Gastrocnemius medialis (tissue), 4 donors: ENCODE measurements around the gene GDPD5.

Experiments used
- POLR2A ChIP-seq, 2 donors: fragments of 450-650 bp; IDR thresholded peaks; one replicate each; pipeline ENCODE4 v1.6.1; 2017; ENCODE audit warnings: antibody characterized with exemption in 2 of 2, mild to moderate bottlenecking in 2 of 2, moderate library complexity in 2 of 2
- TF ChIP-seq, protein P1 (sequence below), 5 experiments: fragments of 450-650 bp in 3 of 5; fragments of 200-600 bp in 2 of 5; sonication (generic) in 2 of 5; IDR thresholded peaks in 4 of 5; conservative IDR thresholded peaks in 1 of 5; 1 replicate in 4 of 5; 2 replicates in 1 of 5; pipeline ENCODE4 v1.5.1; 2016 to 2019; ENCODE audit warnings: antibody characterized with exemption in 5 of 5, mild to moderate bottlenecking in 3 of 5, moderate library complexity in 3 of 5

- TF ChIP-seq, protein P1, sequence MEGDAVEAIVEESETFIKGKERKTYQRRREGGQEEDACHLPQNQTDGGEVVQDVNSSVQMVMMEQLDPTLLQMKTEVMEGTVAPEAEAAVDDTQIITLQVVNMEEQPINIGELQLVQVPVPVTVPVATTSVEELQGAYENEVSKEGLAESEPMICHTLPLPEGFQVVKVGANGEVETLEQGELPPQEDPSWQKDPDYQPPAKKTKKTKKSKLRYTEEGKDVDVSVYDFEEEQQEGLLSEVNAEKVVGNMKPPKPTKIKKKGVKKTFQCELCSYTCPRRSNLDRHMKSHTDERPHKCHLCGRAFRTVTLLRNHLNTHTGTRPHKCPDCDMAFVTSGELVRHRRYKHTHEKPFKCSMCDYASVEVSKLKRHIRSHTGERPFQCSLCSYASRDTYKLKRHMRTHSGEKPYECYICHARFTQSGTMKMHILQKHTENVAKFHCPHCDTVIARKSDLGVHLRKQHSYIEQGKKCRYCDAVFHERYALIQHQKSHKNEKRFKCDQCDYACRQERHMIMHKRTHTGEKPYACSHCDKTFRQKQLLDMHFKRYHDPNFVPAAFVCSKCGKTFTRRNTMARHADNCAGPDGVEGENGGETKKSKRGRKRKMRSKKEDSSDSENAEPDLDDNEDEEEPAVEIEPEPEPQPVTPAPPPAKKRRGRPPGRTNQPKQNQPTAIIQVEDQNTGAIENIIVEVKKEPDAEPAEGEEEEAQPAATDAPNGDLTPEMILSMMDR (IDR thresholded peaks at IDR 0.05 in 4 of 5, conservative IDR thresholded peaks at IDR 0.05 in 1 of 5): no peak
- no peak for TF ChIP-seq POLR2A (IDR thresholded peaks at IDR 0.05)
These were observed 37.2 kb upstream of the GDPD5 start for GRCh38 chr11:75562836-75563484.
